Fibroblast of mammary gland (primary cell): ENCODE measurements around the gene NPSR1.

Experiments
- DNase-seq: peaks from one replicate; pipeline ENCODE4 v3.0.0-alpha.2; 2010; ENCODE audit warnings: low read depth
- H3K4me3 ChIP-seq: 2 replicates; pipeline ENCODE4 v1.5.1; 2011; ENCODE audit warnings: low read depth, mild to moderate bottlenecking, low read length, moderate library complexity; ENCODE audit not compliant: control insufficient read depth
- CTCF ChIP-seq: conservative IDR thresholded peaks from 2 replicates; pipeline ENCODE4 v1.5.1; 2011; ENCODE audit warnings: low read depth, low read length, inconsistent platforms; ENCODE audit not compliant: control insufficient read depth, insufficient read depth

NPSR1 gene

DNA sequence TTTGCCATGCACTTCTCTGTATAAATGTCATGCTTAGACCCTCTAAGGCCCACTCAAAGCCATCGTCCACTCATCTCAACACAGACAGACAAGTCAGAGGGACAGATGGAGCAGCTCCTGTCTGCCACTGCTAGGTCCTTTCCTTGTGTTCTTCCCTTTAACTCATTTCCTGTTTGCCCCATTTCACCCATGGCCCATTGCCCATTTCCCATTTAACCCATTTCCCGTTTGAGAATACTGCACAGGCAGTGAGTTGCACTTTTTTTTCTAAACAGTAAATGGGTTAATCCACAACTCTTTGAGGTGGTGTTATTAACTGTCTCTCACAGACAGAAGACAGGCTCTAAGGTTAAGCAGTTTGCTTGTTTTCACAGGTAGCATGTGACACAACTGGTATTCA is 179.3 kb downstream of the NPSR1 start:
- no peak overlapping the region for H3K4me3 ChIP-seq
- DNase-seq, result no peak
- TF ChIP-seq CTCF, result no peak

GRCh38 chr7:34837801-34838201 is 179.8 kb downstream of the NPSR1 start:
- DNase-seq, result no peak
- H3K4me3 ChIP-seq, result no peak overlapping the region
- TF ChIP-seq CTCF, result no peak

DNA sequence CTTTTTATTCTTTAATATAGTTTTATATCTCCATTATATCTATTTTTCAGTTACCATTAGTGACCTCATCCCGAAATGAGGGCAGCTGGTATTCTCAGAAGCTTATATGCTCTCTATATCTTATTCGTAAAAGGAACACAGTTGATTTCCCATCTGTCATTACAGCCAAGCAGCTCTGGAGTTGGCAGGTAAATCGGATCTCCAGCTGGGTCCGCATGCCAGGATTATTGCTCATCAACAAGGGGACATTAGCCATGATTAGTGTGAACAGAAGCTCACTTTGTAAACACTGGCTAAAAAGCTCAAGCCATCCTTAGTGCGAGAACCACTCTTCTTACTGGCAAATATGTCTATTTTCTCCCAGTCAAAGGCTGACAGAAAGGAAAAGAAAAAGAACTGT is 180.3 kb downstream of the NPSR1 start:
- DNase-seq, result no peak
- no peak overlapping the region for H3K4me3 ChIP-seq
- TF ChIP-seq CTCF, result no peak

GRCh38 chr7:34839645-34840044 is 181.6 kb downstream of the NPSR1 start:
- TF ChIP-seq CTCF, result no peak
- DNase-seq, result no peak
- H3K4me3 ChIP-seq, result no peak overlapping the region

- no peak for DNase-seq
- H3K4me3 ChIP-seq, result no peak overlapping the region
- TF ChIP-seq CTCF, result no peak
Observed at GRCh38 chr7:34840176-34840785, 182.3 kb downstream of the NPSR1 start.

DNA sequence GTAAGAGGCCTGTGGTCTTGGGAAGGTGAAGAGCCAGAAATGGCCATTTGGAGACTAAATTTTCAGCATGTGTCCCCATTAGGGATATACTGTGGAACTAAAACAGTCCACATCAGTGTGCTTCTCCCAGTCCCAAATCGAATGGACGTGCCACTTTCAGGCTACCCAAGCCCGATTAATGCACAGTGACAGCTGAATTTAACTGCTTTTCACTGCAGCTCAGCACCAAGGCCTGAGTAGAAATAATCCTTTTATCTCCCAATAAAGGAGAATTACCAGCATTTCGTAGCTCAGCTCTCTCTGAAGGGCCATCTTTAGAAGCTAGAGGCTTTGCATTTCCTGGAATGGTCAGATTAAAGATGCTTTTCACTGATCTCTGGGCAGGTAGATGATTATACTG is 183.3 kb downstream of the NPSR1 start:
- no peak for DNase-seq
- TF ChIP-seq CTCF, result no peak
- no peak overlapping the region for H3K4me3 ChIP-seq

- TF ChIP-seq CTCF, result no peak
- H3K4me3 ChIP-seq, result no peak overlapping the region
- peak; percentile 17 for DNase-seq
Observed at GRCh38 chr7:34842782-34843181, 184.8 kb downstream of the NPSR1 start.
